HepG2 (cell line): ENCODE measurements around the gene ENSA. TPM values are rescaled to one million over a fixed set of nuclear protein-coding genes. Genes with fewer than 3 reads are reported as not detected.

Source experiments
- CHCHD3 ChIP-seq: sonication (generic); formaldehyde crosslinking; IDR thresholded peaks from 2 replicates; pipeline ENCODE4 v1.8.0; 2022; ENCODE audit warnings: mild to moderate bottlenecking, missing genetic modification reagents, moderate library complexity
- GTF3A ChIP-seq: sonication (generic); formaldehyde crosslinking; conservative IDR thresholded peaks from 2 replicates; pipeline ENCODE4 v1.4.0; 2020; ENCODE audit warnings: mild to moderate bottlenecking, missing genetic modification reagents
- JUN ChIP-seq: sonication (generic); formaldehyde crosslinking; IDR thresholded peaks from 2 replicates; pipeline ENCODE4 v1.4.0; 2020; ENCODE audit warnings: mild to moderate bottlenecking, missing genetic modification reagents
- NFE2L1 ChIP-seq: sonication (generic); formaldehyde crosslinking; IDR thresholded peaks from 2 replicates; pipeline ENCODE4 v1.4.0; 2020; ENCODE audit warnings: missing genetic modification reagents, mild to moderate bottlenecking, borderline replicate concordance
- RFXANK ChIP-seq: IDR thresholded peaks from 2 replicates; pipeline ENCODE4 v1.6.1; 2016
- SALL1 ChIP-seq: sonication (generic); formaldehyde crosslinking; IDR thresholded peaks from 2 replicates; pipeline ENCODE4 v1.8.0; 2022; ENCODE audit warnings: mild to moderate bottlenecking, missing genetic modification reagents
- SCMH1 ChIP-seq: sonication (generic); formaldehyde crosslinking; IDR thresholded peaks from 2 replicates; pipeline ENCODE4 v1.9.0; 2021; ENCODE audit warnings: missing genetic modification reagents, mild to moderate bottlenecking, borderline replicate concordance
- ZBTB21 ChIP-seq: sonication (generic); formaldehyde crosslinking; IDR thresholded peaks from 2 replicates; pipeline ENCODE4 v1.4.0; 2020; ENCODE audit warnings: missing genetic modification reagents
- ZMYM4 ChIP-seq: sonication (generic); formaldehyde crosslinking; IDR thresholded peaks from 2 replicates; pipeline ENCODE4 v1.8.1; 2023; ENCODE audit warnings: mild to moderate bottlenecking, missing genetic modification reagents
- ZNF253 ChIP-seq: sonication (generic); formaldehyde crosslinking; IDR thresholded peaks from 2 replicates; pipeline ENCODE4 v1.8.0; 2022; ENCODE audit warnings: mild to moderate bottlenecking, missing genetic modification reagents, borderline replicate concordance
- ZNF263 ChIP-seq: sonication (generic); formaldehyde crosslinking; IDR thresholded peaks from 2 replicates; pipeline ENCODE4 v1.4.0; 2020; ENCODE audit warnings: missing genetic modification reagents
- ZNF33A ChIP-seq: sonication (generic); formaldehyde crosslinking; IDR thresholded peaks from 2 replicates; pipeline ENCODE4 v1.5.1; 2020; ENCODE audit warnings: missing genetic modification reagents, mild to moderate bottlenecking, moderate library complexity, borderline replicate concordance
- polyA plus RNA-seq, 8 experiments: library from polyadenylated mRNA; depleted of rRNA in 3 of 8; stranded (reverse) in 7 of 8; unstranded in 1 of 8; fragments of >200 nt; fragmentation: Illumina TruSeq in 4 of 8; extraction: Trizol in 4 of 8; gene quantifications; 2 replicates each; pipeline versions ENCODE4 v1.2.1 to v1.2.3, GENCODE V29; 2011 to 2016; ENCODE audit warnings: low read depth in 4 of 8, missing spikeins in 1 of 8, mixed read lengths in 1 of 8; ENCODE audit not compliant: insufficient read depth in 1 of 8
- total RNA-seq, 5 experiments: library from RNA; depleted of rRNA; stranded (reverse); fragments of >200 nt; fragmentation: Illumina TruSeq; extraction: Trizol; gene quantifications; 2 replicates each; pipeline ENCODE4 v1.2.3, GENCODE V29; 2016; ENCODE audit warnings: low read depth in 1 of 5
- TF ChIP-seq, protein P1 (sequence below): sonication (generic); formaldehyde crosslinking; IDR thresholded peaks from 2 replicates; pipeline ENCODE4 v1.5.0; 2020; ENCODE audit warnings: missing genetic modification reagents, mild to moderate bottlenecking, borderline replicate concordance
- TF ChIP-seq, protein P2 (sequence below): sonication (generic); formaldehyde crosslinking; IDR thresholded peaks from 2 replicates; pipeline ENCODE4 v1.8.1; 2023; ENCODE audit warnings: mild to moderate bottlenecking, missing genetic modification reagents
- TF ChIP-seq, protein P3 (sequence below): sonication (generic); formaldehyde crosslinking; IDR thresholded peaks from 2 replicates; pipeline ENCODE4 v1.4.0; 2020; ENCODE audit warnings: low read depth, mild to moderate bottlenecking, missing genetic modification reagents
- TF ChIP-seq, protein P4 (sequence below): sonication (generic); formaldehyde crosslinking; IDR thresholded peaks from 2 replicates; pipeline ENCODE4 v1.9.0; 2021; ENCODE audit warnings: missing genetic modification reagents, borderline replicate concordance
- TF ChIP-seq, protein P5 (sequence below): sonication (generic); formaldehyde crosslinking; IDR thresholded peaks from 2 replicates; pipeline ENCODE4 v1.5.1; 2020; ENCODE audit warnings: missing genetic modification reagents, mild to moderate bottlenecking, borderline replicate concordance
- TF ChIP-seq, protein P6 (sequence below): IDR thresholded peaks from 2 replicates; pipeline ENCODE4 v1.6.1; 2016; ENCODE audit warnings: missing biosample characterization, missing genetic modification reagents, low read depth

The ENSA gene
- total and polyA plus RNA-seq, 2 of the 13 experiments (the other 11 are each of a cell fraction or from before 2014, with no cell fraction given) = 54.5 to 111 TPM

DNA sequence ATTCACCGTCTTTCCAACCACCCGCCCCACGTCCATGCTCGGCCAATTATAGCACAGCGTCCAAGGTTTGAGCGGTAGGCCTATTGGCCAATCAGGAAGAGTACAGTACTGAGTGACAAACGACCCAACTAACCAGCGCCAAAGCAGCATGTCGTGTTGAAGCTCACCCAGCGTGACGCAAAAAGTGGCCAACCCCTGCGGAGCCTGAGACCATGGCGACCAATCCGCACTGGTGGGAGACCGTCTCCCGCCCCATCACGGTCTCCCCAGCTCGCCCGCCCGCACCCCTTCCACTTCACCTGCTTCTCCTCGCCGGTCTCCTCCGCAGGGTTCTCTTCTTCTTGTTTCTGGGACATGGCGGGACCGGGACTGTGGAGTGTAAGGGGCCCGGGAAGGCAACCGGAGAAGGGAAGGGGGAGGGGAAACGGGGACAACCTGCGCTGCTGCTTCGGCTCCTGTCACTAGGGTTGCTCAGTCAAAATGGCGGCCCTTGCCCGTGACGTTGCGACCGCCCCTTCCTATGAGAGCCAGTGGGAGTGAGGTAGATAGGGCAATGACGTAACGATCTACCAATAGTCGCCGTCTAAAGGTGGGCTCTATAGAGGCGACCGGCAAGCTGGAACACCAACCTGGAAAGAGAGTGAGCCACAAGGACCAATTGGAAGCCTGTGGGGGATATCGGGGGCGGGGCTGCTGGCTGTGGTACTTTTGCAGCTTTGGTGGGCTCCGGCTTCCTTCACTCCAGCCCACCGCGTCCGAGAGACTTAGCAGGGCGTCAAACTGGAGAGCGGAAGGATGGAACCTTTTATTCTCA, at the start of gene ENSA (continued):
- TF ChIP-seq ZNF253 = no peak
- no peak for TF ChIP-seq NFE2L1 (CRISPR knock-in tag)
- TF ChIP-seq ZMYM4 (CRISPR knock-in tag) = peak; percentile 85
- TF ChIP-seq, protein P1, sequence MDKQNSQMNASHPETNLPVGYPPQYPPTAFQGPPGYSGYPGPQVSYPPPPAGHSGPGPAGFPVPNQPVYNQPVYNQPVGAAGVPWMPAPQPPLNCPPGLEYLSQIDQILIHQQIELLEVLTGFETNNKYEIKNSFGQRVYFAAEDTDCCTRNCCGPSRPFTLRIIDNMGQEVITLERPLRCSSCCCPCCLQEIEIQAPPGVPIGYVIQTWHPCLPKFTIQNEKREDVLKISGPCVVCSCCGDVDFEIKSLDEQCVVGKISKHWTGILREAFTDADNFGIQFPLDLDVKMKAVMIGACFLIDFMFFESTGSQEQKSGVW = no peak
- no peak for TF ChIP-seq ZNF263 (CRISPR knock-in tag)
- TF ChIP-seq ZBTB21 (CRISPR knock-in tag) = peak; percentile 97
- TF ChIP-seq, protein P2, sequence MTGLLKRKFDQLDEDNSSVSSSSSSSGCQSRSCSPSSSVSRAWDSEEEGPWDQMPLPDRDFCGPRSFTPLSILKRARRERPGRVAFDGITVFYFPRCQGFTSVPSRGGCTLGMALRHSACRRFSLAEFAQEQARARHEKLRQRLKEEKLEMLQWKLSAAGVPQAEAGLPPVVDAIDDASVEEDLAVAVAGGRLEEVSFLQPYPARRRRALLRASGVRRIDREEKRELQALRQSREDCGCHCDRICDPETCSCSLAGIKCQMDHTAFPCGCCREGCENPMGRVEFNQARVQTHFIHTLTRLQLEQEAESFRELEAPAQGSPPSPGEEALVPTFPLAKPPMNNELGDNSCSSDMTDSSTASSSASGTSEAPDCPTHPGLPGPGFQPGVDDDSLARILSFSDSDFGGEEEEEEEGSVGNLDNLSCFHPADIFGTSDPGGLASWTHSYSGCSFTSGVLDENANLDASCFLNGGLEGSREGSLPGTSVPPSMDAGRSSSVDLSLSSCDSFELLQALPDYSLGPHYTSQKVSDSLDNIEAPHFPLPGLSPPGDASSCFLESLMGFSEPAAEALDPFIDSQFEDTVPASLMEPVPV (CRISPR knock-in tag) = peak; percentile 34; the same call in 1 of the 2 replicates
- TF ChIP-seq, protein P3, sequence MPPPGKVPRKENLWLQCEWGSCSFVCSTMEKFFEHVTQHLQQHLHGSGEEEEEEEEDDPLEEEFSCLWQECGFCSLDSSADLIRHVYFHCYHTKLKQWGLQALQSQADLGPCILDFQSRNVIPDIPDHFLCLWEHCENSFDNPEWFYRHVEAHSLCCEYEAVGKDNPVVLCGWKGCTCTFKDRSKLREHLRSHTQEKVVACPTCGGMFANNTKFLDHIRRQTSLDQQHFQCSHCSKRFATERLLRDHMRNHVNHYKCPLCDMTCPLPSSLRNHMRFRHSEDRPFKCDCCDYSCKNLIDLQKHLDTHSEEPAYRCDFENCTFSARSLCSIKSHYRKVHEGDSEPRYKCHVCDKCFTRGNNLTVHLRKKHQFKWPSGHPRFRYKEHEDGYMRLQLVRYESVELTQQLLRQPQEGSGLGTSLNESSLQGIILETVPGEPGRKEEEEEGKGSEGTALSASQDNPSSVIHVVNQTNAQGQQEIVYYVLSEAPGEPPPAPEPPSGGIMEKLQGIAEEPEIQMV = no peak
- TF ChIP-seq SCMH1 (CRISPR knock-in tag) = no peak
- no peak; the same call in 1 of the 2 replicates for TF ChIP-seq JUN (CRISPR knock-in tag)
- no peak for TF ChIP-seq GTF3A (CRISPR knock-in tag)
- no peak for TF ChIP-seq CHCHD3
- TF ChIP-seq, protein P4, sequence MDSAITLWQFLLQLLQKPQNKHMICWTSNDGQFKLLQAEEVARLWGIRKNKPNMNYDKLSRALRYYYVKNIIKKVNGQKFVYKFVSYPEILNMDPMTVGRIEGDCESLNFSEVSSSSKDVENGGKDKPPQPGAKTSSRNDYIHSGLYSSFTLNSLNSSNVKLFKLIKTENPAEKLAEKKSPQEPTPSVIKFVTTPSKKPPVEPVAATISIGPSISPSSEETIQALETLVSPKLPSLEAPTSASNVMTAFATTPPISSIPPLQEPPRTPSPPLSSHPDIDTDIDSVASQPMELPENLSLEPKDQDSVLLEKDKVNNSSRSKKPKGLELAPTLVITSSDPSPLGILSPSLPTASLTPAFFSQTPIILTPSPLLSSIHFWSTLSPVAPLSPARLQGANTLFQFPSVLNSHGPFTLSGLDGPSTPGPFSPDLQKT (CRISPR knock-in tag) = no peak
- peak; percentile 80 for TF ChIP-seq SALL1 (CRISPR knock-in tag)
- TF ChIP-seq RFXANK = peak; percentile 66; the same call in 1 of the 2 replicates
- no peak for TF ChIP-seq ZNF33A (CRISPR knock-in tag)
- TF ChIP-seq, protein P5, sequence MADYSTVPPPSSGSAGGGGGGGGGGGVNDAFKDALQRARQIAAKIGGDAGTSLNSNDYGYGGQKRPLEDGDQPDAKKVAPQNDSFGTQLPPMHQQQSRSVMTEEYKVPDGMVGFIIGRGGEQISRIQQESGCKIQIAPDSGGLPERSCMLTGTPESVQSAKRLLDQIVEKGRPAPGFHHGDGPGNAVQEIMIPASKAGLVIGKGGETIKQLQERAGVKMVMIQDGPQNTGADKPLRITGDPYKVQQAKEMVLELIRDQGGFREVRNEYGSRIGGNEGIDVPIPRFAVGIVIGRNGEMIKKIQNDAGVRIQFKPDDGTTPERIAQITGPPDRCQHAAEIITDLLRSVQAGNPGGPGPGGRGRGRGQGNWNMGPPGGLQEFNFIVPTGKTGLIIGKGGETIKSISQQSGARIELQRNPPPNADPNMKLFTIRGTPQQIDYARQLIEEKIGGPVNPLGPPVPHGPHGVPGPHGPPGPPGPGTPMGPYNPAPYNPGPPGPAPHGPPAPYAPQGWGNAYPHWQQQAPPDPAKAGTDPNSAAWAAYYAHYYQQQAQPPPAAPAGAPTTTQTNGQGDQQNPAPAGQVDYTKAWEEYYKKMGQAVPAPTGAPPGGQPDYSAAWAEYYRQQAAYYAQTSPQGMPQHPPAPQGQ (CRISPR knock-in tag) = no peak
- TF ChIP-seq, protein P6, sequence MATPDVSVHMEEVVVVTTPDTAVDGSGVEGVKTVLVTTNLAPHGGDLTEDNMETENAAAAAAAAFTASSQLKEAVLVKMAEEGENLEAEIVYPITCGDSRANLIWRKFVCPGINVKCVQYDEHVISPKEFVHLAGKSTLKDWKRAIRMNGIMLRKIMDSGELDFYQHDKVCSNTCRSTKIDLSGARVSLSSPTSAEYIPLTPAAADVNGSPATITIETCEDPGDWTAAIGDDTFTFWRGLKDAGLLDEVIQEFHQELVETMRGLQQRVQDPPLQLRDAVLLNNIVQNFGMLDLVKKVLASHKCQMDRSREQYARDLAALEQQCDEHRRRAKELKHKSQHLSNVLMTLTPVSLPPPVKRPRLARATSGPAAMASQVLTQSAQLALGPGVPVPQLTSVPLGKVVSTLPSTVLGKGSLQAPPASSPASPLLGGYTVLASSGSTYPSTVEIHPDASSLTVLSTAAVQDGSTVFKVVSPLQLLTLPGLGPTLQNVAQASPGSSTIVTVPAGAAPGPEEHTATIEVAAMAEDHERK (CRISPR knock-in tag) = peak; percentile 51; the same call in 1 of the 2 replicates
